NCI-H2107 treated with DMSO at 0.1 percent for 48 hours (cell line): ENCODE data around the gene TMEM250.

Source experiments
- DNase-seq: peaks from one replicate; lab custom pipeline; 2025; ENCODE audit not compliant: unreplicated experiment; lab: John Stamatoyannopoulos, UW

Gene TMEM250

DNA sequence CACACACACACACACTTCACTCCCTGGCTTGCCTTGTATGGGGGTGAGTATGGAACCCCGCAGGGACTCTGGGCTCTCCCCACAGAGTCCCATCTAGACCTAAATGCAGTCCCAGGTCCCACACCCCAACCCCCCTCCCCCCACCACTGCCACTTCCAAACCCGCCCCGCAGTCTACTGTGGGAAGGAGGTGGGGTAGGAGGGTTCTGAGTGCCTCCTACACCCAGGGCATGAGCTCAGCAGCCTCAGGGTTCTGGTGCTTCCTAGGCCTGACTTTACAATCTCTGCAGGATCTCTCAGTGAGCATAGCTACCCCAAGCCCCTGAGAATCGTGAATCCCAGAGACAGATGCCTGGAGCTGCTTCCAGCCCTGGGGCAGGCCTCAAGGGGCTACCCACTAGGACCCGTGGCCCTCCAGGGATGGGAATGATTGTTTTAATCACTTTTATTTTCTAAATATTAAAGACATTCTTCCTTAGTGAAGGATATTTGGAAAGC is 22.1 kb downstream of the TMEM250 start:
- DNase-seq, result no peak

DNA sequence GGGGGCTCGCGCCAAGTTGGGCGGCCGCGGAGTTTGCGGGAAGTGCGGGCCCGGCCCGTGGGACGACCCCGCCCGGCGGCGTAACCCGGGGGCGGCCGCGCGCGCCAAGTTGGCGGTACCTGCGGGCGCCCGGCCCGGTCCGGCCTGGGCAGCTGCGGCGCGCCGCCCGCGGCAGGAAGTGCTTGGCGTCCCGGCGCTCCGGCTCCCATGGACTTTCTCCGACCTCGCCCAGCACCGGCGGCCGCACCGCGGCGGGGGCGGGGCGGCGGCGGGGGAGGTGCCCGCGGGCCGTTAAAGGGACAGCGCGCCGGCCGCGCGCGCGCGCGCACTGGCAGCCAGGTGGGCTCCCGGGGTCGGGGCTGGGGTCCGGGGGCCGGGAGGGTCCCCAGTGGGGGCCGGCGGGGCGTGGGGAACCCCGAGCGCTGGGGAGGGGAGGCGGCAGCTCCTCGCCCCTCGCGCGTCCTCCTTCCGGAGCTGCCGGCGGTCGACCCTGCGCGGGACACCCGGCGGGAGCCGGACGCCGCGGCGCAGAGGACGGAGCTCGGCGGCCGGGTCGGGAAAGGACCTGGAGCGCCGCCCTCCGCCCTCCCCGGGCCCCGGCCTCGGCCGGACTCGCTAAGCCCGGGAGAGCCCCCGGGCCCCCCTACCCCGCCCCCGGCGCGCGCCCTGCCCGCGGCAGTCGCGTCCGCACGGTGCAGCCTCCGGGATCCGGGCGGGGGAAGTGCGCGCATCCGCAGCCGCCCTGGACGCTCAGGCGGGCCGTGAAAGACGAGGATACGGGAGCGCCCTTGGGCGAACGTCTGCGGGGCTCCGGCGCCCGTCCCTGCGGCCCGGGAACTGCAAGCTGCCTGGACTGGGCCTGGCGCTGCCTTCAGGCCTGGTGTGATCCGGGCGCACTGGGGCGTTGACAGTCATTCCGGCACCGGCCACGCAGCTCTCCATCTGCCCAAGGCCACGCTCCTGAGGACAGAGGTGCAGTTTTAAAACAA is 23.3 kb downstream of the TMEM250 start, which contains the start of gene NACC2:
NACC2 (minus strand) TSS at position 220 of the 989 bp plus-strand sequence. CDS start 44,768 bp downstream, outside the sequence.
- DNase-seq, result no peak

- no peak for DNase-seq
These were observed 24.4 kb downstream of the TMEM250 start for GRCh38 chr9:136093995-136094881.

GRCh38 chr9:136093346-136093986 is 25.2 kb downstream of the TMEM250 start:
- DNase-seq, result no peak

- DNase-seq, result no peak
These were observed 25.9 kb downstream of the TMEM250 start for GRCh38 chr9:136092741-136093140.

DNA sequence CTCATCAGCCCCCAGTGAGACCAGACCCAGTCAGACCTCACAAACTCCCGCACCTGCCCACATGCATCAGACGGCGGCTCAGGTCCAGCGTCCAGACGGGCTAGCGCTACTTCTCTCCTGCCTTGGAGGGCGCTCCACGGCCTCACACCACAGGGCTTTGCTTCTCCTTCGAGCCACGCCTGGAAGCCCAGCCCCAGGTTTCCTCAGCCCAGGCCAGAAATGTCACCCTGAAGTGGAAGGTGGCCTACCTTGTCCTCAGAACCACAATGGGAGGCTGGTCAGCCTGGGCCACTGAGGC is 26.4 kb downstream of the TMEM250 start:
- DNase-seq, result no peak

- DNase-seq, result peak; percentile 47
These were observed 26.9 kb downstream of the TMEM250 start for GRCh38 chr9:136091582-136092352.

GRCh38 chr9:136090768-136091581 is 27.7 kb downstream of the TMEM250 start:
- no peak for DNase-seq

DNA sequence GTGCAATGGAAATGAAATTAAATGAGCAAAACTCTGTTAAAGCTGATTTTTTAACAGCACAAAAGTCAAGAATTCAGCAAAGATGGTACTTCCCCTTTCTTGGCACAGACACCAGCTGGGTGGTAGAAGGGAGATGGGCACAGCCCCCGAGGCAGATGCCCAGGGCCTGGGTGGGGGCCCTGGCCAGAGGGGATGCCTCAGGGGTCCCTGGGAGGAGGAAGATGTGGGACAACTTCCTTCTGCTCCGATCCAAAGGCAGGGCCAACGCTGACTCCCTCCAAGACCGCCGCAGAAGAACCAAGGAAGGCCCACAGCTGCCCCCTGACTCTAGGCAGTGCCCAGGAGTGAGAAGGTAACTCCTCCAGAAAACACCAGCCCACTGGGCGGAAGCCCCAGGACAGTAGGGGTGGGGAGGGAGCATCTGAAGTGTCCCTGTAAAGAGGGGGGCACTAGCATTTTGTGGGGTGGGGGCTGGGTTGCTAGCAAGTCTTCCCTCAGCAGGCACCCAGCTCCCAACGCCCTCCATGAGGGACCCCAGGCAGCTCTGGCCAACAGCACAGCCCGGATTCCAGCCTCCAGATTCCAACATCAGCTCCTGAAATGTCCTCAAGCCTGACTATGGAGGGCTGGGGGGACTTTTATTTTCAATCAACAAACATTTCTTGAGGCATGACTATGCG is 28.5 kb downstream of the TMEM250 start:
- no peak for DNase-seq

- DNase-seq, result no peak
These were observed 29.0 kb downstream of the TMEM250 start for GRCh38 chr9:136089697-136090045.

GRCh38 chr9:136088939-136089696 is 29.6 kb downstream of the TMEM250 start:
- DNase-seq, result peak; percentile 32

DNA sequence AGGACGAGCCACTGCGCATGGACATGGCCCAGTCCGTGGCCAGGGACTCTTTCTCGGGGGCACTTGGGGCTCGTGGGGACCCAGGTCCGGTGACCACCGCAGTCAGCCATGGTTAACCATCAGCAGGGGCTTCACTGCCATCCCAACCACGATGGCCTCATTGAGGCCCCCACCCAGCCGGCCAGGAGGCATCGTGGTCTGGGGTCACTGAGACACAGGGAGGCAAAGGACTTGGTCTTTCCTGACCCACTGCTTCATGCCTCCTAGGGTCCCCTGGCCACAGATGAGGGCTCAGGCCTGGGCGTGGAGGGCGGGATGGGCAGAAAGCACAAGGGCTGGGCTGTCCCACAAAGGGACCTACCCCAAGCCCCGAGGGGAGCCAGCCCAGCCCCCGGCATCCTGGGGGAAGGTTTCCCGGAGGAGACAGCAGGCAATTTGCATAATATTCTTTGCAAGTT is 30.2 kb downstream of the TMEM250 start:
- DNase-seq, result no peak

- no peak for DNase-seq
These were observed 30.8 kb downstream of the TMEM250 start for GRCh38 chr9:136087741-136088480.

DNA sequence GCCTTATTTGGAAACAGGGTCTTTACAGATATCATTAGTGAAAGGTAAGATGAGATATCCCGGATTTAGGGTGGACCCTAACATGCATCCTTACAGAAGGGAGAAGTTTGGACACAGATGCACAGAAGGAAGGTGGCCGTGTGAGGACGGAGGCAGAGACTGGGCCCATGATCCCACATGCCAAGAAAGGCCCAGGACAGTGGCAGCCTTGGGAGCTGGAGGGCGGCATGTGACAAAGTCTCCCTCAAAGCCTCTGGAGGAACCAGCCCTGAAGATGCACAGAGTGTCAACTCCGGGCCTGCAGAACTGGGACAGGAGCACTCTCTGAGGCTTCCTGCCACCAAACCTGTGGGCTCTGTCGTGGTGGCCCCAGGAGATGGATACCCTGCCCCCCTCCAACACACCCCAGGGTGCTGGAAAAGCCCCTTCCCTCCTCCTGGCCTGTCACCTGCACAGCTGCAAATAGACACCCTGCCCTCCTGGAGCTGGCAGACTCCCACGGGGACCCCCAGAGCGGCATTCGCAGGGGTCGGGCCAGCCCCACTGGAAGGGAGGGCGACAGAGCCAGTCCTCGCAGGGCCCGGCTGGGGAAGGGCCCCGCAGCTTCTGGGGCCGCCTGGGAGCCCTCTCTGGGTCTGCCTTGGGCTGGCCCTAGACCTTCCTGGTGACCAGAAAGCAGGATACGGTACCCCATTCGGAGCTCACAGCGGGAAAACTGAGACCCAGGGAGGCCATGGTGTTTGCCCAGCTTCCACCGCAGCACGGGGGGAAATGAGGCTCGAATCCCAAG is 31.5 kb downstream of the TMEM250 start:
- DNase-seq, result no peak

DNA sequence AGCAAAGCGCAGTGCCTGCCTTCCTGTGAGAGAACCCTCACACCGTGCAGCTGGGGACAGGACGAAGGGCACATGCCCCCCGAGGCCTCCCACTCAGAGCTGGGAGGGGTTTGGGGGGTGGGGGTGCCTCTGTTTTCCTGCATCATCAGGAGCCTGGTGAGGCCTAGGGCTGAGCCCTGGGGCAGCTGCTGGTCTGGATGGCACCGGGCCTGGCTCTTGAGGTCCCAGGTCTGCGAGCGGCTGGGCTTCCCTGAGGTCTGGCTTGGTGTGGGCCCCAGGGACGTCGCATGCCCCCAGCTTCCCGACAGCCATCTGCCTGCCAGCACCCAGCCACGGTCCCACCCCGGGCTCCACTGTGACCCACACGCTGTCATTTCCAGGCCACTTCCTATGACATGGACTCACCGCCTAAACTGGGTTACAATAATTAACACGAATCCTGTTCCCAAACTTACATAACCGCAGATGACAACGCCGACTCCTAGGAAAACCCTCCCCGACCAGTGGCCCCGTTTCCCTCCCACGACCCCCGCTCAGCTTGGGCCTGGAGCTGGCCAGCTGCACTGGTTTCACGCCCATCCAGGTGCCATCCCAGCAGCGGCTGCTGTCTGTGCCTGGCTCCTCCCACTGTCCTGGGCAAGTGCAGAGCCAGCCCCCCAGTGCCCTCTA is 32.3 kb downstream of the TMEM250 start:
- no peak for DNase-seq

DNA sequence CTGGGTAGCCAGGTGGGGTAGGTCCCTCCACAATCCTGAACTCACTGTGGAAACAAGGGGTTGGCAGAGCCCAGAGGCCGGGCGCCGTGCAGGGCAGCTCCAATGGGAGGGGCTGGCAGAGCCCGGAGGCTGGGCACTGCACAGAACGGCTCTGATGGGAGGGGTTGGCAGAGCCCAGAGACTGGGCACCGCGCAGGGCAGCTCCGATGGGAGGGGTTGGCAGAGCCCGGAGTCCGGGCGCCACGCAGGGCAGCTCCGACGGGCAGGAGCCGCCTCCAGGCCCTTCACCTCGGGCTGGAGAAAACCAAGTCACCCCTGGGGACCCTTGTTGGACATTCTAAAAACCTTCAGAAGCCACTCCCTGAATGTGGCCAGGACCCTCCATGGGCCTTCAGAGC is 32.9 kb downstream of the TMEM250 start:
- no peak for DNase-seq
